A549 treated with ZK216348 at 1 μM for 4 hours (cell line): ENCODE results near the gene PCED1B. TPM values are rescaled to one million over a fixed set of nuclear protein-coding genes. Genes with fewer than 3 reads are reported as not detected.

Source experiments
- total RNA-seq: library from RNA; stranded (reverse); fragments of 200-300 nt; extraction: Qiagen RNA extraction; gene quantifications from 5 replicates; pipeline ENCODE4 v1.2.3, GENCODE V29; 2022; ENCODE audit warnings: low read depth

PCED1B gene, protein sequence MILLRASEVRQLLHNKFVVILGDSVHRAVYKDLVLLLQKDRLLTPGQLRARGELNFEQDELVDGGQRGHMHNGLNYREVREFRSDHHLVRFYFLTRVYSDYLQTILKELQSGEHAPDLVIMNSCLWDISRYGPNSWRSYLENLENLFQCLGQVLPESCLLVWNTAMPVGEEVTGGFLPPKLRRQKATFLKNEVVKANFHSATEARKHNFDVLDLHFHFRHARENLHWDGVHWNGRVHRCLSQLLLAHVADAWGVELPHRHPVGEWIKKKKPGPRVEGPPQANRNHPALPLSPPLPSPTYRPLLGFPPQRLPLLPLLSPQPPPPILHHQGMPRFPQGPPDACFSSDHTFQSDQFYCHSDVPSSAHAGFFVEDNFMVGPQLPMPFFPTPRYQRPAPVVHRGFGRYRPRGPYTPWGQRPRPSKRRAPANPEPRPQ
- total RNA-seq, result 27.6 to 31.6 TPM (median 30.3 TPM) in 5 replicates

DNA sequence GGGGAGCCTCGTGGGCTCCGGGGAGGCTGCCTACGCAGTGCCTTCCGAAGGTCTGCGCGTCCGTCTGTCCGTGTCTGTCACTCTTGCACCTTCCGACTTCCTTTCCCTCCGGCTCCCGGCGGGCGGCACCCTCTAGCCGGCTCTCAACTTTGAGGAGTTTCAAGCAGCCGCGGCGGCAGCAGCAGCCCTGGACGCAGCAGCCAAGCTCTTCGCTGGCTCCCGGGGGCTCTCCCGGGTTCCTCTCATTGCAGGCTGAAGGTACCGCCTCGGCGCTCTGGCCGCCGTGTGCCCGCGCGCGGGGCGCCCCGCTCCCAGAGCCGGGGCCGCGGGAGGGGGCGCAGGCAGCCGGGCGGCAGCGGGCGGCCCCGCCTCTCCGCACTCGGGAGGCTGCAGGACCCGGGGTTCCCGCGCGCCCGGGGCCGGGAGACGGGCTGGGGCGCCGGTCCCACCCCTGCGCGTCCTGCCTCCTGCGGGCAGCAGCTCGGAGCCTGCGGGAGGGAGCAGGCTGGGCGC is at the start of gene PCED1B, which contains the start of gene AMIGO2:
TSS of gene PCED1B (plus strand) at position 154 of the 513 bp plus-strand sequence. CDS start 155,443 bp downstream, outside the sequence.
TSS of gene AMIGO2 (minus strand) at position 492 of the 513 bp plus-strand sequence. CDS start 957 bp downstream, outside the sequence.

Other genes starting within 250 kb of the PCED1B start
- 73.1 to 120 TPM (median 106 TPM) in 5 replicates for gene AMIGO2, start 338 bp downstream of the PCED1B start, total RNA-seq